ENCODE results near the gene OR52M1.
"Not testable (repeated sequence)": the region's sequence is repeated elsewhere in the genome, so short reads cannot be mapped to it uniquely, and the experiment has no call there.

DNA sequence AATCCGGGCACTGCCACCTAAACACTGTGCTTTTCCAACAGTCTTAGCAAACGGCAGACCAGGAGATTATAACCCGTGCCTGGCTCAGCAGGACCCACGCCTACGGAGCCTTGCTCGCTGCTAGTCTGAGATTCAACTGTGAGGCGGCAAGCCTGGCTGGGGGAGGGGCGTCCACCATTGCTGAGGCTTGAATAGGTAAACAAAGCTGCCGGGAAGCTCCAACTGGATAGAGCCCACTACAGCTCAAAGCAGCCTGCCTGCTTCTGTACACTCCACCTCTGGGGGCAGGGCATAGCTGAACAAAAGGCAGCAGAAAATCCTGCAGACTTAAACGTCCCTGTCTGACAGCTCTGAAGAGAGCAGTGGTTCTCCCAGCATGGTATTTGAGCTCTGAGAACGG lies 13.3 kb upstream of the OR52M1 start:
- TF ChIP-seq POLR2A, CTCF (IDR thresholded peaks at IDR 0.05): not testable (repeated sequence)
